Measurements from ENCODE around the gene CTAG2.

The CTAG2 gene

DNA sequence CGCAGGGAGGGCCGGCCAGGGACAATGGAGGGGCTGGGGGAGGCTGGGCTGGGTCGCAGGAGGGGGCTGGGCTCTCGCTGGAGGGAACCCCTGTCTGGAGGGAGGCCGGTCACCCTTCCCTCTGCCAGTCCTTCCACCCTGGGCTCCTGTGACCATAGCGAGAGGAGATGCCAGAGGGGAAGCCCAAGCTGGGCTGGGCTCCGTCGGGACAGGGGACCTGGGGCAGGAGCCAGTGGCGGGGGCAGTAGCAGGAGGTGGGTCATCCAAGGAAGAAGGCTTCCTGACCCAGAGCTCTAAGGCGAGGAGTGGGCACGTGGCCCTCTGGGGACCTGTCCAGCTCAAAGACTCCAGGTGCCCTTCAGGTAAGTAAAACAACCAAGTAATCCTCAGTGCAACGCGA lies 51.2 kb downstream of the CTAG2 start:
- Histone ChIP-seq H2AFZ (no peak overlapping the region), H3K9me3 (ENCODE audit: control insufficient read depth, low read length) (no peaks in the 10 kb centered on the region), H3K79me2 (no peaks in the 10 kb centered on the region), H3K9ac (no peak overlapping the region), H3K4me1 (no peaks in the 10 kb centered on the region), H3K4me3 (ENCODE audit: low read depth, low read length) (no peak overlapping the region), H3K36me3 (ENCODE audit: control insufficient read depth, insufficient read depth, low read length) (no peaks in the 10 kb centered on the region), H3K4me2 (ENCODE audit: low read length) (no peak overlapping the region), H3K27ac (no peak overlapping the region), H3K27me3 (ENCODE audit: control insufficient read depth, insufficient read depth, low read length) (no peaks in the 10 kb centered on the region)
- TF ChIP-seq, protein P1, sequence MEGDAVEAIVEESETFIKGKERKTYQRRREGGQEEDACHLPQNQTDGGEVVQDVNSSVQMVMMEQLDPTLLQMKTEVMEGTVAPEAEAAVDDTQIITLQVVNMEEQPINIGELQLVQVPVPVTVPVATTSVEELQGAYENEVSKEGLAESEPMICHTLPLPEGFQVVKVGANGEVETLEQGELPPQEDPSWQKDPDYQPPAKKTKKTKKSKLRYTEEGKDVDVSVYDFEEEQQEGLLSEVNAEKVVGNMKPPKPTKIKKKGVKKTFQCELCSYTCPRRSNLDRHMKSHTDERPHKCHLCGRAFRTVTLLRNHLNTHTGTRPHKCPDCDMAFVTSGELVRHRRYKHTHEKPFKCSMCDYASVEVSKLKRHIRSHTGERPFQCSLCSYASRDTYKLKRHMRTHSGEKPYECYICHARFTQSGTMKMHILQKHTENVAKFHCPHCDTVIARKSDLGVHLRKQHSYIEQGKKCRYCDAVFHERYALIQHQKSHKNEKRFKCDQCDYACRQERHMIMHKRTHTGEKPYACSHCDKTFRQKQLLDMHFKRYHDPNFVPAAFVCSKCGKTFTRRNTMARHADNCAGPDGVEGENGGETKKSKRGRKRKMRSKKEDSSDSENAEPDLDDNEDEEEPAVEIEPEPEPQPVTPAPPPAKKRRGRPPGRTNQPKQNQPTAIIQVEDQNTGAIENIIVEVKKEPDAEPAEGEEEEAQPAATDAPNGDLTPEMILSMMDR (IDR thresholded peaks at IDR 0.05), result no peak
